ENCODE results near the gene MRTFB. TPM values are rescaled to one million over a fixed set of nuclear protein-coding genes. Genes with fewer than 3 reads are reported as not detected.

The MRTFB gene
- total RNA-seq, 2 donors from 2014 or later = 21.6 to 21.7 TPM

GRCh38 chr16:14072360-14072759, 1.2 kb downstream of the MRTFB start:
- H3K27ac Mint-ChIP-seq = peak overlapping the region; percentile 77

GRCh38 chr16:14074544-14074943, 3.4 kb downstream of the MRTFB start:
- H3K9me3 ChIP-seq (ENCODE audit: control insufficient read depth, low read length, poor library complexity, severe bottlenecking) = no peaks in the 10 kb centered on the region
- no peak for ATAC-seq
- no peak overlapping the region for H3K4me3 Mint-ChIP-seq
- no peaks in the 10 kb centered on the region for H3K27me3 Mint-ChIP-seq
- DNase-seq = no peak
- no peaks in the 10 kb centered on the region for H3K36me3 Mint-ChIP-seq (ENCODE audit: low read depth)
- peaks cover 13% of the 10 kb centered on the region for H3K4me1 Mint-ChIP-seq
- no peak overlapping the region for H3K27ac Mint-ChIP-seq

More at GRCh38 chr16:14072360-14072759, 1.2 kb downstream of the MRTFB start:
- no peaks in the 10 kb centered on the region for H3K36me3 Mint-ChIP-seq (ENCODE audit: low read depth)
- H3K4me1 Mint-ChIP-seq = peaks cover 10% of the 10 kb centered on the region
- no peaks in the 10 kb centered on the region for H3K9me3 ChIP-seq (ENCODE audit: control insufficient read depth, low read length, poor library complexity, severe bottlenecking)
- peak overlapping the region; percentile 91 for H3K4me3 Mint-ChIP-seq
- no peak for ATAC-seq
- peaks cover 7% of the 10 kb centered on the region for H3K27me3 Mint-ChIP-seq
- DNase-seq = no peak

- H3K9me3 ChIP-seq (ENCODE audit: control insufficient read depth, low read length, poor library complexity, severe bottlenecking) = no peaks in the 10 kb centered on the region
- no peak for ATAC-seq
- Mint-ChIP-seq H3K4me1 (peaks cover 9% of the 10 kb centered on the region), H3K27ac (peak overlapping the region; percentile 9), H3K4me3 (no peak overlapping the region), H3K36me3 (ENCODE audit: low read depth) (peaks cover 9% of the 10 kb centered on the region), H3K27me3 (no peaks in the 10 kb centered on the region)
- DNase-seq = no peak
Measured at GRCh38 chr16:14077918-14078317, 6.8 kb downstream of the MRTFB start.

DNA sequence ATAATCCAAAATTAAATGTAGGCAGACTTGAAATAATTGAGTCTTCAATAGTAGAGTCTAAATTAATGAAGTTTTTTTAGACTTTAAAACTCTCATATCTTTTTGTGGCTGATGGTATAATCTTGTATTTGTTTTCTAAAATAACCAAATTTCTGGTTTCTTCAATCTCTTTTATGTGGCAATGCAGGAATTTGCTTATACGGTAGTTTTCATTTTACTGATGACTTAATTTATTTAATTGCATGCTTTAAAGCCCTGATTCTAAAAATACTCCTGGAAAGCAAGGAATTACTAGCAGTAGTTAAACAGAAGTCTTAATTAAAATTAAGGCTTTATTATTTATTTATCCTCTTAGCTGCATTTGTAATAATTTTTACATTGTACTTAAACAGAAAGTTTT, 15.4 kb downstream of the MRTFB start:
- H3K9me3 ChIP-seq (ENCODE audit: control insufficient read depth, low read length, poor library complexity, severe bottlenecking) = no peaks in the 10 kb centered on the region
- DNase-seq (no peak), ATAC-seq (no peak)
- H3K36me3 Mint-ChIP-seq (ENCODE audit: low read depth) = peaks cover 6% of the 10 kb centered on the region
- H3K4me3 Mint-ChIP-seq = no peak overlapping the region
- no peaks in the 10 kb centered on the region for H3K27me3 Mint-ChIP-seq
- peaks cover 28% of the 10 kb centered on the region for H3K4me1 Mint-ChIP-seq
- H3K27ac Mint-ChIP-seq = no peak overlapping the region

- Mint-ChIP-seq H3K27me3 (no peaks in the 10 kb centered on the region), H3K4me3 (no peak overlapping the region), H3K27ac (no peak overlapping the region), H3K36me3 (ENCODE audit: low read depth) (peaks cover 2% of the 10 kb centered on the region), H3K4me1 (peaks cover 28% of the 10 kb centered on the region)
- ATAC-seq = no peak
- DNase-seq = no peak
- H3K9me3 ChIP-seq (ENCODE audit: control insufficient read depth, low read length, poor library complexity, severe bottlenecking) = no peaks in the 10 kb centered on the region
Measured at GRCh38 chr16:14087181-14087580, 16.1 kb downstream of the MRTFB start.

DNA sequence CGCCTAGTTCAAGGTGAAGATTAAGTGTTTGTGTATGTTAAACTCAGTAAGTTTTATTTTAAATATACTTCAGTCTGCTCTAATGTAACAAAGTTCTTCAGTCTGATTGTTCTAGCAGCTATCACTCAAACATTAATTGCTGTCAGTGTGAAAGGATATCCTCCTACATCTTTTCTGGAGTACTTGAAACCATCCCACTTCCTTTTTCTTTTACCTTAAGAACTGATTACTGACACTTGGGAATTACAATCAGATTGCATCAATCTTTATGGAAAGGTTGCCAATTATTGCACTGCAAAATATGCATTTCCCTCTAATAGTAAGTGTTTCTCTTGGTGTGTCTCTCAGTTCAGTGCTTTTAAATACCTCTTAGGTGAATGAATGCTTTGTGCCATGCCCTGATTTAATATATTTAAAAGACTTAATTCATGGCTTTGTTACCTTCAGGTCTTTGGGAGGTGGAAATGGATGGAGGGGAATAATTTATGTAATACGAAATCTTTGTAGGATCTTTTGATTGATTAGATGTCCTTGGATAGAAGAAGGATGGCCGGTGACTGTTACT, 16.6 kb downstream of the MRTFB start:
- no peak for ATAC-seq
- Mint-ChIP-seq H3K4me1 (peaks cover 29% of the 10 kb centered on the region), H3K36me3 (ENCODE audit: low read depth) (peaks cover 2% of the 10 kb centered on the region), H3K27ac (no peak overlapping the region), H3K27me3 (no peaks in the 10 kb centered on the region), H3K4me3 (no peak overlapping the region)
- H3K9me3 ChIP-seq (ENCODE audit: control insufficient read depth, low read length, poor library complexity, severe bottlenecking) = no peaks in the 10 kb centered on the region
- no peak for DNase-seq

DNA sequence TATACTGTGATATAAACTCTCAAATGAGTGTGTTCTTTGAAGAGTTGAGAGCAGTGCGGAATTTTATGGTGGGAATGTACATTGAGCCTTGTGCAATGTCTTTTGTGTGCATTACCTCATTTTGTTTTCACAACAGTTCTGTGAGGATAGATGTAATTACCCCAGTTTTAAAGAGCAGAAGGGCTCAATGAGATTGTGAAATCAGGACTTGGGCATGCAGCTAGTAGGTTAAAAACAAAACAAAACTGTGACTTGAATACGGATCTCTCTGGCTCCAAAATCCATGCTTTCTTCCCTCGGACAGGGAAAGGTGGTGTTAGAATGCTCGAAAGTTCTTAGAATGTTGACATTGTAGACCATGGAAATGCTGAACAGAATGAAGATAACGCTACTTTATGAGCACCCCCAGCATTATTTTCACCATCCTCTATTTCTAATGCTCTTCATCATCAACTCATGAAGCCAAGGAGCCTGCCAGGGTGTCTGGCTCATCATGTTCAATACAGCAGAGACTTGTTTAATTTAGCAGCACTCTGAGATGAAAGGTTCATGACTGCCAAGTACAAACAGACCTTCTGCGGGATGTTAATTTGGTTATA, 17.1 kb downstream of the MRTFB start:
- DNase-seq (no peak), ATAC-seq (no peak)
- peaks cover 2% of the 10 kb centered on the region for H3K36me3 Mint-ChIP-seq (ENCODE audit: low read depth)
- H3K27ac Mint-ChIP-seq = no peak overlapping the region
- H3K4me3 Mint-ChIP-seq = no peak overlapping the region
- peaks cover 29% of the 10 kb centered on the region for H3K4me1 Mint-ChIP-seq
- no peaks in the 10 kb centered on the region for H3K27me3 Mint-ChIP-seq
- no peaks in the 10 kb centered on the region for H3K9me3 ChIP-seq (ENCODE audit: control insufficient read depth, low read length, poor library complexity, severe bottlenecking)

DNA sequence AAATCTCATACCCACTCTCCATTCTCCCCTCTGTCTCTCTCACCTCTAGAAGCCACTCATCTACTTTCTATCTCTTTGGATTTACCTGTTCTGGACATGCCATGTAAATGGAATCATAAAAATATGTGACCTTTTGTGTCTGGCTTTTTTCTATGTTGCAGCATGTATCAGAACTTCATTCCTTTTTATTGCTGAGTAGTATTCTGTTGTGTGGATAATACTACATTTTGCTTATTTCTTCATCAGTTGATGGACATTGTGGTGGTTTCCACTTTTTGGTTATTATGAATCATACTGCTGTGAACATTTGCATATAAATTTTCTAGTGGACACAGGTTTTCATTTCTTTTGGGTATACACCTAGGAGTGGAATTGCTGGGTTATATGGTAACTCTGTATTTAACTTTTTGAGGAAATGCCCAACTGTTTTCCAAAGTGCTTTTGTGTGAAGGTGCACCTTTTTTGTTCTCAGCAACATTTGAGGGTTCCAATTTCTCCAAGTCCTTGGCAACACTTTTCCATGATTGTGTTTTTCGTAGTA, 18.2 kb downstream of the MRTFB start:
- H3K36me3 Mint-ChIP-seq (ENCODE audit: low read depth) = no peaks in the 10 kb centered on the region
- no peak overlapping the region for H3K4me3 Mint-ChIP-seq
- DNase-seq (no peak), ATAC-seq (no peak)
- H3K27ac Mint-ChIP-seq = no peak overlapping the region
- H3K27me3 Mint-ChIP-seq = no peaks in the 10 kb centered on the region
- no peaks in the 10 kb centered on the region for H3K9me3 ChIP-seq (ENCODE audit: control insufficient read depth, low read length, poor library complexity, severe bottlenecking)
- peaks cover 29% of the 10 kb centered on the region for H3K4me1 Mint-ChIP-seq

DNA sequence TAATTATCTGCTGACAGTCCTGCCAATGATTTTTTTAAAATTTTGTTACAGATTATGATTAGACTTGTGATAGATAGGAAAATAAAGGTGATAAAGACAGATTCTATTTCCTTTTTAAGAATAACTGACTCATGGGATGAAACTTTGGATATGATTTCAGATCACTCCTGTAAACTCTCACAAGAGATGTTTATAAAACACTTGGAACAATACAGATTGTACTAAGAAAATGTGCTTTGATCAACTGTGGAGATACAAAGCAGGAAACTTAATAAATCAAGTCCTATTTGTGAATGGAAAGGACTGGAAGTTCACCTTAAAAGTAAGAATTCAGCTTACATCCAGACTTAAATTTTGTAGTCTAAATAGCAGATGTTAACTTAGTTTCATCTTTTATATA, 21.4 kb downstream of the MRTFB start:
- no peaks in the 10 kb centered on the region for H3K27me3 Mint-ChIP-seq
- ATAC-seq (no peak), DNase-seq (no peak)
- no peak overlapping the region for H3K27ac Mint-ChIP-seq
- H3K36me3 Mint-ChIP-seq (ENCODE audit: low read depth) = no peaks in the 10 kb centered on the region
- peaks cover 29% of the 10 kb centered on the region for H3K4me1 Mint-ChIP-seq
- no peaks in the 10 kb centered on the region for H3K9me3 ChIP-seq (ENCODE audit: control insufficient read depth, low read length, poor library complexity, severe bottlenecking)
- no peak overlapping the region for H3K4me3 Mint-ChIP-seq

DNA sequence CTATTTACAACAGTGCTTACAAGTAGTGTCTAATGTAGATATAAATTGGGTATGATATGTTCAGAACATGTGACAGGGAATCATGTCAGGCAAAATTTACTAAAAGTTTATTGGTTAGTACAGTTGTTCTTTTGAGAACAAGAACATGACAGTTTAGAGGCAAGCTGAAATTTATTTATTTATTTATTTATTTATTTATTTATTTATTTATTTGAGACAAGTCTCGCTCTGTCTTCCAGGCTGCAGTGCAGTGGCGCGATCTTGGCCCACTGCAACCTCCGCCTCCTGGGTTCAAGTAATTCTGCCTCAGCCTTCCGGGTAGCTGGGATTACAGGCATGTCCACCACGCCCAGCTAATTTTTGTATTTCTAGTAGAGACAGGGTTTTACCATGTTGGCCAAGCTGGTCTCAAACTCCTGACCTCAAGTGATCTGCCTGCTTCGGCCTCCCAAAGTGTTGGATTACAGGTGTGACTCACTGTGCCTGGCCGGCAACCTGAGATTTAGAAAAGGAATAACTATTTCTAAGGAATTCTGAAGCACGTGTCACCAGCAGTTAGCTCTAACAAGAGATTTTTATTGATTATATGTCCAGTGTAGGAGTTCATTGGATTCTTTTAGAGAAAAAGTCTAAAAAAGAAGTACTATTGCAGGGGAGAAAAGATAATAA, 24.9 kb downstream of the MRTFB start:
- peaks cover 25% of the 10 kb centered on the region for H3K4me1 Mint-ChIP-seq
- no peaks in the 10 kb centered on the region for H3K9me3 ChIP-seq (ENCODE audit: control insufficient read depth, low read length, poor library complexity, severe bottlenecking)
- no peak overlapping the region for H3K27ac Mint-ChIP-seq
- DNase-seq (no peak), ATAC-seq (no peak)
- H3K36me3 Mint-ChIP-seq (ENCODE audit: low read depth) = no peaks in the 10 kb centered on the region
- no peak overlapping the region for H3K4me3 Mint-ChIP-seq
- H3K27me3 Mint-ChIP-seq = no peaks in the 10 kb centered on the region

- Mint-ChIP-seq H3K4me3 (no peak overlapping the region), H3K27me3 (no peaks in the 10 kb centered on the region), H3K36me3 (ENCODE audit: low read depth) (no peaks in the 10 kb centered on the region), H3K27ac (no peak overlapping the region), H3K4me1 (peaks cover 27% of the 10 kb centered on the region)
- DNase-seq (no peak), ATAC-seq (no peak)
- H3K9me3 ChIP-seq (ENCODE audit: control insufficient read depth, low read length, poor library complexity, severe bottlenecking) = no peaks in the 10 kb centered on the region
Measured at GRCh38 chr16:14097182-14097959, 26.3 kb downstream of the MRTFB start.

DNA sequence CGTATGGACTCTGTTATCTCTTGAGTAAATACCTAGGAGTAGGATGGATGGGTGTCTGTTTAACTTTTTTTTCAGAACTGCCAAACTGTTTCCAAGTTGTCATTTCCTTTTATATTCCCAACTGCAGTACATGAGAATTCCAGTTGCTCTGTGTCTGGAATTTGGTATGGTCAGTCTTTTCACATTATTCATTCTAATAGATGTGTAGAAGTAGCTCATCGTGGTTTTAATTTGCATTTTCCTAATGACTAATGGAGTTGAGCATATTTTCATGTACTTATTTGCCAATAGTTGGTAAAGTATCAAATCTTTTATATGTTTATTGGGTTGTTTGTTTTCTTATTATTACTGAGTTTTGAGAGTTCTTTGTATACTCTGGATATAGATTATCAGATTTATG, 27.0 kb downstream of the MRTFB start:
- Mint-ChIP-seq H3K27ac (no peak overlapping the region), H3K4me3 (no peak overlapping the region), H3K27me3 (no peaks in the 10 kb centered on the region), H3K4me1 (peaks cover 33% of the 10 kb centered on the region), H3K36me3 (ENCODE audit: low read depth) (no peaks in the 10 kb centered on the region)
- no peaks in the 10 kb centered on the region for H3K9me3 ChIP-seq (ENCODE audit: control insufficient read depth, low read length, poor library complexity, severe bottlenecking)
- DNase-seq = no peak
- no peak for ATAC-seq

- no peak for DNase-seq
- no peak for ATAC-seq
- Mint-ChIP-seq H3K4me3 (no peak overlapping the region), H3K27me3 (no peaks in the 10 kb centered on the region), H3K27ac (no peak overlapping the region), H3K36me3 (ENCODE audit: low read depth) (no peaks in the 10 kb centered on the region), H3K4me1 (peaks cover 37% of the 10 kb centered on the region)
- H3K9me3 ChIP-seq (ENCODE audit: control insufficient read depth, low read length, poor library complexity, severe bottlenecking) = no peaks in the 10 kb centered on the region
Measured at GRCh38 chr16:14100825-14101224, 29.7 kb downstream of the MRTFB start.
